Upper lobe of left lung (tissue), 6 donors: Measurements from ENCODE around the gene PNCK. TPM values are rescaled to one million over a fixed set of nuclear protein-coding genes. Genes with fewer than 3 reads are reported as not detected.

Experiments used
- ATAC-seq, 2 donors: fragments of 200-7000 bp; cut with Tn5 transposase; one replicate each; pipeline ENCODE4 v1.9.1; 2022; ENCODE audit warnings: mild to moderate bottlenecking in 2 of 2, moderate library complexity in 2 of 2; ENCODE audit not compliant: low FRiP score in 2 of 2
- DNase-seq, 2 donors: peaks; one replicate each; pipeline ENCODE4 v3.0.0-alpha.2; 2019 to 2020
- H3K27ac ChIP-seq, 4 donors: fragments of 200-600 bp; sonication (generic); one replicate each; pipeline ENCODE4 v1.5.1; 2016 to 2019
- H3K27me3 ChIP-seq, 4 donors: fragments of 200-600 bp; sonication (generic); one replicate each; pipeline ENCODE4 v1.5.1; 2017 to 2019
- H3K36me3 ChIP-seq, 4 donors: fragments of 200-600 bp; sonication (generic); one replicate each; pipeline ENCODE4 v1.5.1; 2016 to 2019
- H3K4me1 ChIP-seq, 4 donors: fragments of 200-600 bp; sonication (generic); one replicate each; pipeline ENCODE4 v1.5.1; 2018 to 2019
- H3K4me3 ChIP-seq, 4 donors: fragments of 200-600 bp; sonication (generic); one replicate each; pipeline ENCODE4 v1.5.1; 2017 to 2019; ENCODE audit warnings: mild to moderate bottlenecking in 2 of 4, moderate library complexity in 1 of 4
- H3K9me3 ChIP-seq, 4 donors: fragments of 200-600 bp; sonication (generic); one replicate each; pipeline ENCODE4 v1.5.1; 2018 to 2019
- CTCF ChIP-seq, 6 experiments: fragments of 450-650 bp in 4 of 6; fragments of 200-600 bp in 2 of 6; sonication (generic) in 2 of 6; IDR thresholded peaks; one replicate each; pipeline ENCODE4 v1.5.1; 2016 to 2019; ENCODE audit warnings: antibody characterized with exemption in 6 of 6
- EP300 ChIP-seq, 4 donors: sonication (generic); formaldehyde crosslinking; IDR thresholded peaks; one replicate each; pipeline ENCODE4 v1.5.1; 2017; ENCODE audit warnings: antibody characterized with exemption in 4 of 4, control low read depth in 2 of 4
- POLR2A ChIP-seq, 4 donors: fragments of 450-650 bp; IDR thresholded peaks; one replicate each; pipeline ENCODE4 v1.5.1; 2016 to 2017; ENCODE audit warnings: antibody characterized with exemption in 4 of 4, mild to moderate bottlenecking in 2 of 4
- POLR2AphosphoS5 ChIP-seq, 2 donors: sonication (generic); formaldehyde crosslinking; IDR thresholded peaks; one replicate each; pipeline ENCODE4 v1.5.1; 2017; ENCODE audit warnings: antibody characterized with exemption in 2 of 2
- WGBS, 2 donors: methylation state at CpG; one replicate each; pipeline ENCODE4 v1.1.5; 2017 to 2018; 5-methylcytosine and 5-hydroxymethylcytosine counted together
- total RNA-seq, 6 donors: library from RNA; depleted of rRNA in 4 of 6; stranded (reverse); fragments of >200 nt in 4 of 6; gene quantifications; one replicate each; pipeline versions ENCODE4 v1.1.0 to v1.2.1, GENCODE V29; 2016 to 2021
- donor health status: DM: no; HTN: no; CAD: no; lungs with moderate emphysema.
- donor health status: DM: no; HTN: yes; CAD: no; lungs with severe emphysema.

Gene PNCK
- total RNA-seq, 6 donors from 2014 or later: 0.47 to 5.2 TPM; not detected in 4

- Histone ChIP-seq H3K27ac (no peak overlapping the region), H3K27me3 (peaks cover 0 to 15% (median 0%) of the 10 kb centered on the region in 4 donors), H3K9me3 (no peaks in the 10 kb centered on the region), H3K4me3 (no peak overlapping the region), H3K4me1 (peaks cover 0 to 6% (median 0%) of the 10 kb centered on the region in 4 donors), H3K36me3 (no peaks in the 10 kb centered on the region)
- no peak for TF ChIP-seq EP300 (IDR thresholded peaks at IDR 0.05)
- no peak for TF ChIP-seq POLR2A (IDR thresholded peaks at IDR 0.05)
- DNase-seq (no peak), ATAC-seq (no peak)
- WGBS, 2 donors: 81 to 88% methylated on average over 5 to 10 of the region's 11 CpGs
These were observed 5.0 kb downstream of the PNCK start for GRCh38 chrX:153668423-153669173.

GRCh38 chrX:153667956-153668396 is 5.6 kb downstream of the PNCK start:
- ATAC-seq (peak; percentile 72 to 84), DNase-seq (peak; percentile 56 to 73)
- H3K36me3 ChIP-seq: no peaks in the 10 kb centered on the region
- 49 to 90% methylated on average over 2 to 14 of the region's 14 CpGs for whole genome bisulfite sequencing, 2 donors
- no peak overlapping the region for H3K27ac ChIP-seq
- H3K4me3 ChIP-seq: peak overlapping the region in 1 of 4 donors; percentile 6
- no peak for TF ChIP-seq POLR2A (IDR thresholded peaks at IDR 0.05)
- TF ChIP-seq POLR2AphosphoS5 (IDR thresholded peaks at IDR 0.05): no peak
- TF ChIP-seq CTCF (IDR thresholded peaks at IDR 0.05): peak; percentile 71 to 86 (median 80)
- H3K4me1 ChIP-seq: peaks cover 0 to under 1% (median 0%) of the 10 kb centered on the region in 4 donors
- no peaks in the 10 kb centered on the region for H3K9me3 ChIP-seq
- peaks cover 0 to 9% (median 0%) of the 10 kb centered on the region in 4 donors for H3K27me3 ChIP-seq

GRCh38 chrX:153667281-153667955 is 6.2 kb downstream of the PNCK start:
- DNase-seq (no peak), ATAC-seq (no peak)
- Histone ChIP-seq H3K9me3 (no peaks in the 10 kb centered on the region), H3K4me3 (peak overlapping the region in 1 of 4 donors; percentile 6), H3K27ac (no peak overlapping the region), H3K36me3 (no peaks in the 10 kb centered on the region), H3K4me1 (peaks cover 0 to 1% (median 0%) of the 10 kb centered on the region in 4 donors), H3K27me3 (peaks cover 0 to 7% (median 0%) of the 10 kb centered on the region in 4 donors)
- WGBS, 2 donors: 71 to 73% methylated on average over 7 to 11 of the region's 11 CpGs
- TF ChIP-seq EP300 (IDR thresholded peaks at IDR 0.05) (no peak), POLR2A (IDR thresholded peaks at IDR 0.05) (no peak), POLR2AphosphoS5 (IDR thresholded peaks at IDR 0.05) (no peak), CTCF (IDR thresholded peaks at IDR 0.05) (no peak)

GRCh38 chrX:153665726-153666306 is 7.8 kb downstream of the PNCK start:
- Histone ChIP-seq H3K4me3 (no peak overlapping the region), H3K36me3 (no peaks in the 10 kb centered on the region), H3K4me1 (peaks cover 0 to 3% (median 0%) of the 10 kb centered on the region in 4 donors), H3K9me3 (no peaks in the 10 kb centered on the region), H3K27me3 (peaks cover 0 to 7% (median 0%) of the 10 kb centered on the region in 4 donors), H3K27ac (no peak overlapping the region)
- WGBS, 2 donors: 78 to 79% methylated on average over 9 of the region's 9 CpGs
- TF ChIP-seq CTCF (IDR thresholded peaks at IDR 0.05) (no peak), POLR2A (IDR thresholded peaks at IDR 0.05) (no peak), POLR2AphosphoS5 (IDR thresholded peaks at IDR 0.05) (no peak), EP300 (IDR thresholded peaks at IDR 0.05) (no peak)
- no peak for ATAC-seq
- DNase-seq: no peak

GRCh38 chrX:153662266-153662665 is 11.3 kb downstream of the PNCK start:
- H3K27ac ChIP-seq: no peak overlapping the region
- peaks cover 0 to 3% (median 0%) of the 10 kb centered on the region in 4 donors for H3K4me1 ChIP-seq
- peaks cover 0 to 4% (median 0%) of the 10 kb centered on the region in 4 donors for H3K9me3 ChIP-seq
- H3K27me3 ChIP-seq: no peaks in the 10 kb centered on the region
- no peaks in the 10 kb centered on the region for H3K36me3 ChIP-seq
- H3K4me3 ChIP-seq: no peak overlapping the region
- ATAC-seq: no peak
- 31% methylated on average over 31 of the region's 31 CpGs; no CpG with 5 or more reads in 1 of the 2 donors for WGBS, 2 donors
- peak; percentile 61 to 83 for DNase-seq
- peak in 4 of 6 experiments; percentile 9 to 35 (median 27) for TF ChIP-seq CTCF (IDR thresholded peaks at IDR 0.05)
- no peak for TF ChIP-seq EP300 (IDR thresholded peaks at IDR 0.05)
- TF ChIP-seq POLR2AphosphoS5 (IDR thresholded peaks at IDR 0.05): no peak
- TF ChIP-seq POLR2A (IDR thresholded peaks at IDR 0.05): no peak
